Measurements from ENCODE around the gene RNF180. TPM values are rescaled to one million over a fixed set of nuclear protein-coding genes. Genes with fewer than 3 reads are reported as not detected.
A peak's percentile ranks its signal among the peaks of the same experiment; 100 is the strongest.

RNF180 gene
- total RNA-seq, 1 experiment from 2014 or later, result 0.10 TPM

DNA sequence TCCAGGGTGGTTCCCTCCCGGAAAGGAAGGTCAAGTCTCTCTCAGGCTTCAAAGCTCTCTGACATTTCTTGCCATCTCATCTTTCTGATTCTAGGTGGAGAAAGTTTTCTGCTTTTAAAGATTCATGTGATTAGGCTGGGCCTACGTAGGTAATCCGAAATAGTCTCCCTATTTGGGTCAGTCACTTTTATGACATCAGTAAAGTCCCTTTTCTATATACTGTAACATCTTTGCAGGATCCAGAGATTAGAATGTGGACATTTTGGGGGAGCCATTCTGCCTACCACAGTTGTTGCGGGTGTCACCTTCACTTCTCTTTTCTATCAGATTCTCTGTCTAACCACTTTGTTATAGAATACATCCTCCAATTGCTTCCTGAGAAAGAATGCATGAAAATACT lies 1.9 kb upstream of the RNF180 start:
- H3K36me3 ChIP-seq, result no peaks in the 10 kb centered on the region
- H3K27me3 ChIP-seq, result peaks cover 36% of the 10 kb centered on the region
- no peak overlapping the region for H3K4me3 ChIP-seq
- DNase-seq, result no peak
- H3K9me3 ChIP-seq, result no peaks in the 10 kb centered on the region

- H3K36me3 ChIP-seq, result no peaks in the 10 kb centered on the region
- no peak overlapping the region for H3K4me3 ChIP-seq
- DNase-seq, result no peak
- H3K9me3 ChIP-seq, result no peaks in the 10 kb centered on the region
- peaks cover 36% of the 10 kb centered on the region for H3K27me3 ChIP-seq
Observed at GRCh38 chr5:64164166-64164565, 1.5 kb upstream of the RNF180 start.

DNA sequence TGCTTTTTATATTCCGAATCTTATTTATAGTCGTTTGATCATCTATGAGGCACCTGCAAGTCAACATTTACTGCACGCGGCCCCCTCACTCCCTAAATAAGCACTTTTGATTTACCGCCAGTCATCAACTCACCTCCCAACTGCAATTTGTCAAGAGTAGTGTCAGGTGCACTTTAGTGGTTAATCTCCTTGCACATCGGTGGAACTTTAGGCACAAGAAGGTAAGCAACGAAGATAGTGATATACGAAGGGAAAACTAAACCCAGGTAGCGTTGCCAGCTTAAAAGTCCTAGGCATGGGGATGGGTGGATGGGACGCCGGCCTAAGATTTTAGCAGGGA lies 513 bp upstream of the RNF180 start:
- Histone ChIP-seq H3K9me3 (no peaks in the 10 kb centered on the region), H3K4me3 (no peak overlapping the region; the same call in 1 of the 2 replicates), H3K27me3 (peaks cover 36% of the 10 kb centered on the region), H3K36me3 (no peaks in the 10 kb centered on the region)
- no peak for DNase-seq

- peak overlapping the region; percentile 24; the same call in 1 of the 2 replicates for H3K4me3 ChIP-seq
- DNase-seq, result no peak
- H3K9me3 ChIP-seq, result no peaks in the 10 kb centered on the region
- H3K27me3 ChIP-seq, result peaks cover 36% of the 10 kb centered on the region
- no peaks in the 10 kb centered on the region for H3K36me3 ChIP-seq
Observed at GRCh38 chr5:64166201-64166959, 737 bp downstream of the RNF180 start.

GRCh38 chr5:64176301-64176700 lies 10.7 kb downstream of the RNF180 start:
- no peaks in the 10 kb centered on the region for H3K9me3 ChIP-seq
- H3K36me3 ChIP-seq, result no peaks in the 10 kb centered on the region
- H3K27me3 ChIP-seq, result no peaks in the 10 kb centered on the region
- H3K4me3 ChIP-seq, result no peak overlapping the region
- DNase-seq, result no peak

DNA sequence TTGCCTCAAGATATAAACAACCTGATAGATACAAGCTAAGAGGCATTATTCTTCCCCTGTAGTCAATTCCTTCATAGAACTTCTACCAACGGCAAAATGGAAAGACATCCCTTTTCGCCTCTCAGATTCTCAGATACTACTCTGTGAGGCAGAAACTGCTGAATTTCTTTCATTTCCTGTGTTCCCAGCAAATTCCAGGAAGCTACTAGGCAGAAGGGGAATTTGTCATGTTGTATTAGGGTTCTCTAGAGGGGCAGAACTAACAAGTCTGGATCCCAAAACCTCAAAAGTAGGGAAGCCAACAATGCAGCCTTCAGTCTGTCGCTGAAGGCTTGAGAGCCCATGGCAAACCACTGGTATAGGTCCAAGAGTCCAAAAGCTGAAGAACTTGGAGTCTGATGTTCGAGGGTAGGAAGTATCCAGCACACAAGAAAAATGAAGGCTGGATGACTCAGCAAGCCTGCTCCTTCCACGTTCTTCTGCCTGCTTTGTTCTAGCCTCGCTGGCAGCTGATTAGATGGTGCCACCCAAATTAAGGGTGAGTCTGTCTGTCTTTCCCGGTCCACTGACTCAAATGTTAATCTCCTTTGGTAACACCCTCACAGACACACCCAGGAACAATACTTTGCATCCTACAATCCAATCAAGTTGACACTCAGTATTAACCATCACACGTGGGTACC lies 15.2 kb downstream of the RNF180 start:
- H3K27me3 ChIP-seq, result no peaks in the 10 kb centered on the region
- H3K9me3 ChIP-seq, result no peaks in the 10 kb centered on the region
- no peak overlapping the region for H3K4me3 ChIP-seq
- no peaks in the 10 kb centered on the region for H3K36me3 ChIP-seq
- no peak for DNase-seq

DNA sequence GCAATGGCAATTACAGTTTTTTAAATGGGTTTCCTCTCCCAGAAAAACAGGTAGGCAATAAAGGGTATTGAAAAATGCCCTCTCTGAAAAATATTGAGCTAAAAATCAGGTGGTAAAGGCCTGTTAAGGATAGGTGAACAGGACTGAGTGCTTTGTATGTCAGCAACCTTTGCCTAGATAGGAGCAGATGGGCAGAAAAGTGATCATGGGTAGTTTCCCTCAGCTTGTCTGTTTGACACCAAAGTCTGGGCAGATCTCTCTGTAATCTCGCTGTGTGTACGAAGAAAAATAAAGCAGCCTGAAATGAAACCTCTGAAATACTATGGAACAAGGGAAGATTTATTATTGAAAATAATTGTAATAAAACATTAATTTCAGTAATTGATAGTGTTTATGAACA lies 15.8 kb downstream of the RNF180 start:
- no peak for DNase-seq
- no peaks in the 10 kb centered on the region for H3K9me3 ChIP-seq
- H3K27me3 ChIP-seq, result no peaks in the 10 kb centered on the region

GRCh38 chr5:64183956-64184355 lies 18.3 kb downstream of the RNF180 start:
- DNase-seq, result no peak
- Histone ChIP-seq H3K9me3 (no peaks in the 10 kb centered on the region), H3K4me3 (no peak overlapping the region), H3K27me3 (no peaks in the 10 kb centered on the region), H3K36me3 (no peaks in the 10 kb centered on the region)

More for the DNA sequence above, 15.8 kb downstream of the RNF180 start:
- no peak overlapping the region for H3K4me3 ChIP-seq
- no peaks in the 10 kb centered on the region for H3K36me3 ChIP-seq

DNA sequence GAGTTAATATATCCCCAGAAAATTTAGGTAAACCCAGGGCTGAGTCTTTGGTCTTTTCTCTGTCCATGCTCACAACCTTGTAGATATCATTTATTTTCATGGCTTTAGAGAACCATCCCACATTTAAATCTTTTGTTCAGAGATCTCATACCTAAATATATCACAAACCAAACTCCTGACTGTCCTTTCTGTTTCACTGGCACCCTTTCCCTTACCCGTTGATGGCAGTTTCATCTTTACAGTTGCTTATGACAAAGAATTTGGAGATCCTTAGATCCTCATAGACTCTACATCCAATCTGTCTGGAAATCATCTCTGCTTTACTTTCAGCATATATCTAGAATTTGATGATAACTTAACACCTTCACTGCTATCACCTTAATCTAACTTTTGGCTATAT lies 19.2 kb downstream of the RNF180 start:
- no peaks in the 10 kb centered on the region for H3K9me3 ChIP-seq
- H3K4me3 ChIP-seq, result no peak overlapping the region
- no peaks in the 10 kb centered on the region for H3K36me3 ChIP-seq
- DNase-seq, result no peak
- H3K27me3 ChIP-seq, result no peaks in the 10 kb centered on the region

- Histone ChIP-seq H3K27me3 (no peaks in the 10 kb centered on the region), H3K9me3 (no peaks in the 10 kb centered on the region), H3K36me3 (no peaks in the 10 kb centered on the region), H3K4me3 (no peak overlapping the region)
- DNase-seq, result no peak
Observed at GRCh38 chr5:64188776-64189175, 23.1 kb downstream of the RNF180 start.

DNA sequence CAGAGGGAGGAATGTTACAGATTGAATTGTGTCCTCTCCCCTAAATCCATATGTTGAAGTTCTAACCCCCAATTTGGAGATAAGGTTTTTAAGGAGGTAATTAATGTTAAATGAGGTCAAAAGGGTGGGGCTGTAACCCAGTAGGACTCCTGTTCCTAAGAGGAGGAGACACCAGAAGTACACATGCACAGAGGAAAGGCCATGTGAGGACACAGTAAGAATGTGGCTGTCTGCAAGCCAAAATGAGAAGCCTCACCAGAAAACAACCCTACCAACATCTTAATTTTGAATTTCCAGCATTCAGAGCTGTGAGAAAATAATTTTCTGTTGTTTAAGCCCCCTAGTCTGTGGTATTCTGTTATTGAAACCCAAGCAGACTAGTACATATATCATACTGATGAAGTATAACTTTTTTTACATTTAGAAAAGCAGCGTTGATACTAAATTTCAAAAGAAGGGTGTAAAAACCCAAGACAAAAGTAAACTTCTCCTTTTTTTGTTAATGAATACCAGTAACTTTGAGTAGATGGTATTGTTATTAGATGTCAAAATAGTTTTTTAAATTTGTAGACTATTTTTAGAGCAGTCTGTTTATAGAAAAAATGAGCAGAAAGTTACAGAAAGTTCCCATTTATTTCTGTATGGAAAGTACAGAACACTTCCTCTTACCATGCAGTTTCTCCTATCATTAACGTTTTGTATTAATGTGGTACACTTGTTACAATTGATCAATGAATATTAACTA lies 25.1 kb downstream of the RNF180 start:
- no peak for DNase-seq
- Histone ChIP-seq H3K27me3 (no peaks in the 10 kb centered on the region), H3K36me3 (no peaks in the 10 kb centered on the region), H3K9me3 (no peaks in the 10 kb centered on the region), H3K4me3 (no peak overlapping the region)

GRCh38 chr5:64195981-64196380 lies 30.3 kb downstream of the RNF180 start:
- Histone ChIP-seq H3K27me3 (no peaks in the 10 kb centered on the region), H3K9me3 (no peaks in the 10 kb centered on the region), H3K4me3 (no peak overlapping the region), H3K36me3 (no peaks in the 10 kb centered on the region)
- DNase-seq, result no peak

GRCh38 chr5:64199425-64199824 lies 33.8 kb downstream of the RNF180 start:
- no peaks in the 10 kb centered on the region for H3K9me3 ChIP-seq
- H3K27me3 ChIP-seq, result no peaks in the 10 kb centered on the region
- no peak overlapping the region for H3K4me3 ChIP-seq
- DNase-seq, result no peak
- H3K36me3 ChIP-seq, result no peaks in the 10 kb centered on the region

DNA sequence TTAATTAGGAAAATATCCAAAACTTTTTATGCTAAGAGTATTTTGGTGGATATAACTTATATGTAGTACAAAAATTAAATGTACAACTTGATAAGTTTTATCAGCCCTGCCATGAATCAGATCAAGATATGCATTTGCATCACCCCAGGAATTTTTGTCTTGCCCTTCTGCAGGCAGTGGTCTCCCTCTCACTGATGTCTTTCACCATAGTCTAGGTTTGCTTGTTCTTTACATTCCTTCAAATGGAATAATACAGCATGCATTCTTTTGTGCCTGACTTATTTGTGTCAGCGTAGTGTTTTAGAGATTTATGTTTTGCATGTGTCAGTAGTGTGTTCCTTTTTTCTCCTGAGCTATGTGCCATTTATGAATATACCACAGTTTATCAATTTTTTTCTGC lies 36.4 kb downstream of the RNF180 start:
- H3K9me3 ChIP-seq, result no peaks in the 10 kb centered on the region
- H3K4me3 ChIP-seq, result no peak overlapping the region
- H3K36me3 ChIP-seq, result no peaks in the 10 kb centered on the region
- no peaks in the 10 kb centered on the region for H3K27me3 ChIP-seq
- DNase-seq, result no peak

DNA sequence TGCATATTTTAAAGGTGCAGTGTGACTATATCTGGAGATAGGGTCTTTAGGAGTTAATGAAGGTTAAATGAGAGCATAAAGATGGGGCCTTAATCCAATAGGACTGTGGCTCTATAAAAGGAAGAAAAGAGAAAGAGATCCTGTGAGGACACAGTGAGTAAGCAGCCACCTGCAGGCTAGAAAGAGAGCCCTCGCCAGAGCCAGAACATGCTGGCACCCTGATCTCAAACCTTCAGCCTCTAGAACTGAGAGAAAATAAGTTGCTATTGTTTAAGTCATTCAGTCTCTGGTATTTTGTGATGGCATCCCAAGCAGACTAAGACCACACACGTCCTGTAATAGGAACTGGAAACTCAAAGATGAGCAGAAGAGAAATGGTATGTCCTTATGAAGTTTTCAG lies 41.0 kb downstream of the RNF180 start:
- no peaks in the 10 kb centered on the region for H3K9me3 ChIP-seq
- no peaks in the 10 kb centered on the region for H3K36me3 ChIP-seq
- no peak for DNase-seq
- H3K27me3 ChIP-seq, result no peaks in the 10 kb centered on the region
- H3K4me3 ChIP-seq, result no peak overlapping the region

- H3K27me3 ChIP-seq, result no peaks in the 10 kb centered on the region
- DNase-seq, result no peak
- H3K36me3 ChIP-seq, result no peaks in the 10 kb centered on the region
- no peaks in the 10 kb centered on the region for H3K9me3 ChIP-seq
- H3K4me3 ChIP-seq, result no peak overlapping the region
Observed at GRCh38 chr5:64207978-64208377, 42.3 kb downstream of the RNF180 start.

DNA sequence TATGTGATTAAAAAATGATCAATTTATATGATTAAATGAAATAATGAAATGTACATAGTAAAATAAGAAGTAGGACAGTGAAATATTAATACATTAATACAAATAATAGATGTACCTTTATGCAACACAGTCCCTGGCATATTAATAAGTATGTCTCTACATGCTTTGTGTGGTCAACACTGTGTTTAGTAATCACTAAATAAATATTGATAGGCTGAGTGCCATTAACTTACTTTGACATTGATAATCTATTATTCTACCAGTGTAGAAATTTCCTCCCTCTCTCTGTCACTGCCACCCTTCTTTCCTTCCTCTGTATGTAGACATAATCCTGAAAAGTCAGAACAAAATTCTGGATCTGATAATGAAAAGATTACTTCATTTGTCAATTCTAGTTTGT lies 43.7 kb downstream of the RNF180 start:
- no peaks in the 10 kb centered on the region for H3K27me3 ChIP-seq
- H3K4me3 ChIP-seq, result no peak overlapping the region
- no peak for DNase-seq
- H3K9me3 ChIP-seq, result no peaks in the 10 kb centered on the region
- H3K36me3 ChIP-seq, result no peaks in the 10 kb centered on the region
